Testis (tissue), 2 donors: ENCODE measurements around the gene COX7A2L.

Experiments used
- CTCF ChIP-seq, 3 experiments: fragments of 450-650 bp in 2 of 3; fragments of 200-600 bp in 1 of 3; sonication (generic) in 1 of 3; IDR thresholded peaks; one replicate each; pipeline ENCODE4 v1.5.1; 2016 to 2019; ENCODE audit warnings: antibody characterized with exemption in 3 of 3, mild to moderate bottlenecking in 2 of 3, moderate library complexity in 1 of 3
- POLR2A ChIP-seq: fragments of 450-650 bp; IDR thresholded peaks from one replicate; pipeline ENCODE4 v1.6.1; 2017; ENCODE audit warnings: antibody characterized with exemption, mild to moderate bottlenecking, moderate library complexity

- TF ChIP-seq CTCF (IDR thresholded peaks at IDR 0.05) (no peak), POLR2A (no peak)
Observed at GRCh38 chr2:42334220-42334619, 26.8 kb downstream of the COX7A2L start.
